Fibroblast of lung (primary cell): ENCODE results near the gene GHR.
"Not testable (repeated sequence)": the region's sequence is repeated elsewhere in the genome, so short reads cannot be mapped to it uniquely, and the experiment has no call there.

Experiments
- CTCF ChIP-seq, 2 donors: IDR thresholded peaks in 1 of 2; conservative IDR thresholded peaks in 1 of 2; 1 replicate in 1 of 2; 2 replicates in 1 of 2; pipeline ENCODE4 v1.5.1; 2011 to 2012; ENCODE audit warnings: low read length in 2 of 2, control low read depth in 1 of 2, inconsistent platforms in 1 of 2, low read depth in 1 of 2, mild to moderate bottlenecking in 1 of 2
- EZH2 ChIP-seq: IDR thresholded peaks from 2 replicates; pipeline ENCODE4 v1.5.1; 2012; ENCODE audit warnings: low read length, control low read depth, mild to moderate bottlenecking; ENCODE audit errors: missing control alignments

GRCh38 chr5:42578901-42579300 is 155.7 kb downstream of the GHR start:
- not testable (repeated sequence) for TF ChIP-seq CTCF (conservative IDR thresholded peaks at IDR 0.05 in 1 of 2, IDR thresholded peaks at IDR 0.05 in 1 of 2; ENCODE audit: low read depth in 1 of 2, low read length in 2 of 2); EZH2
